Activated gamma-delta T cell treated with Interleukin-2 at 50 U/mL for 16 hours (primary cell): ENCODE measurements around the gene LRMDA.

Experiments used
- DNase-seq: peaks from one replicate; pipeline ENCODE4 v3.0.0-alpha.2; 2020

Gene LRMDA

GRCh38 chr10:76302961-76303630 lies 871.7 kb downstream of the LRMDA start:
- no peak for DNase-seq

GRCh38 chr10:76303682-76304316 lies 872.4 kb downstream of the LRMDA start:
- DNase-seq: no peak

DNA sequence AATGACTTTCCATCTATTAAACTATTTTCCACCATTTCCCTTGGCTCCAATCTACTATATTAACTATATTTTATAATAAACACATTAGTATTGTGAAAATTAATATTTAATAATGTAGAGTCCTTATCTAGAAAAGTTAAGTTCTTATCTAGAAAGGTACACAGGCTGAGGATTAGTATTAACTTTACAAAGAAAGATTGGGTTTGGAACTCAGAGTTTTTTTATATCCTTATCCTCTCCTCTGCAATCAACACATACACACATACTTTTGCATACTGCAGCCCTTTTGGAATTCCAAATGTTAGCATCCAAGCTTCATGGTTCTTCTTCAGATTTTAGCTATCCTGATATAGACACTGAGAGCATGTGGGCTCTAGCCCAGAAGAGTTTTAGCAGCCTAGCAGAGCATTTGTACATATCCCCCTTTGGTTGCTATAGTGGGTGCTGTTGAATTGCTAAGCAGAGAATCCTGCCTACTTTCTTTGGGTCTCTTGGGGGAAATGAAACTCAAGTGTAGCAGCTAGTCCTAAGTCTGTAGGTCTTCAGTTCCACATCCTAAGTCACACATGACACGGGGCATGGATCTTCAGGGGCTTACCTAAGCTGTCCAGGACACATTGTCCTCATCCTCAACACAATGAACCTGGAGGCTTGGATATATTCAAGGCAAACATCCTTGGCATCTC lies 874.6 kb downstream of the LRMDA start:
- DNase-seq: no peak

GRCh38 chr10:76306856-76307255 lies 875.4 kb downstream of the LRMDA start:
- DNase-seq: no peak

DNA sequence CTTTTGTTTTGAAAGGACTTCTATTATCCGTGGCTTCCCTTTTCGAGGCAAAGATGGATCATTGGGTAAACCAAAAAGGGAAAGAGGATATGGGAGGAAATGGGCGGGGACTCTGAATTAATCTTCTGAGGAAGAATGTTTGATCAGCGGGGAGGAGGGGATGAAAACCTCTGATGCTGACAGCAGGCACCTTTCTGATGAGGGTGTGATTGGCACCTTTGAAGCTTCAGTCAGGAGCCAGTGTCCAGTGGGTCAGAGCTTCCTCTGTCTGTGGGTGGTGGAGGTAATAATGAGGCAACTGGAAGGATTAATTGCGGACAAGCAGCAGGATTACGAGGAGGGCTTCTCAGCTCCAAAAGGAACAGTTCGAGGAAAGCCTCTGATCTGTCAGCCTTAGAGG lies 877.6 kb downstream of the LRMDA start:
- DNase-seq: no peak

- DNase-seq: no peak
Measured at GRCh38 chr10:76309741-76310587, 878.5 kb downstream of the LRMDA start.

GRCh38 chr10:76310588-76311080 lies 879.2 kb downstream of the LRMDA start:
- no peak for DNase-seq

DNA sequence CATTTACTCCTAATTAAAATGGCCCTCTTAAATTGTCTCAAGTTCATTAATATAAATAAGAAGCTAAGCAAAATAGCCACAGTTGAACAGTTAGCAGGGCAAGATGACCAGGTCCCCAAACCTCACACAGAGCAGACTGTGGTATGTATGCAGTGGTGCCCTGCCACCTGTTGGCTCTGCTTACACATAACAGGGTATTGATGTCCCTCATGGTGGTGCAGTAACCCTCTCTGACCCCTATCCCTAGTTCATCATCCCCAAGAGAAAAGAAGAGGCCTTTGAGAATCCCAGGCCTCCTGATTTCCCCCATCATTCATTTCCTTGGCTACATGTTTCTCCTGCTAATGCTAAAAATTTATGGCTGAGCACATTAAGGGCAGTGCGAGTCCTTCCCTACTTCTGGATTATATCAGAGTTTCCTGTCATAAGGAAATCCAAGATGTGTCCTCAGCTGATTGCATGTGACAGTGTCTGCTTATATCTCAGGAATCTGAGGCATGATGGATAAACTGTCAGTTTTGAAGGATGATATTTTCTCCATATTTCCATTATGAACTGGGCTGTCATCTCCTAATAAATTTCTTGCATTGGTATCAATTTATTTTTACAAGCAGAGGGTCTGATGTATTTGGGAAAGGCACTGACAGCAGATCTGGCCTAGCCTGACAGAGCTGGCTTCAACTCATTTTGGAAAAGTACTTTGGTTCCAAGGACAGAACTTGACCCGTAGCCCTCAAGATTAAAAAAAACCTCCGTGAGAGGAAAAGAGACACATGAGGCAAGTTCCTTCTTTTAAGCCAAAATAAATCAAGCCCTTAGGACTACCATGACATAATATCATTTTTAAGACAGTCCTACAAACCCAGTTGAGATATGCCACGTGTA lies 880.6 kb downstream of the LRMDA start:
- no peak for DNase-seq

GRCh38 chr10:76315240-76315639 lies 883.8 kb downstream of the LRMDA start:
- DNase-seq: no peak

DNA sequence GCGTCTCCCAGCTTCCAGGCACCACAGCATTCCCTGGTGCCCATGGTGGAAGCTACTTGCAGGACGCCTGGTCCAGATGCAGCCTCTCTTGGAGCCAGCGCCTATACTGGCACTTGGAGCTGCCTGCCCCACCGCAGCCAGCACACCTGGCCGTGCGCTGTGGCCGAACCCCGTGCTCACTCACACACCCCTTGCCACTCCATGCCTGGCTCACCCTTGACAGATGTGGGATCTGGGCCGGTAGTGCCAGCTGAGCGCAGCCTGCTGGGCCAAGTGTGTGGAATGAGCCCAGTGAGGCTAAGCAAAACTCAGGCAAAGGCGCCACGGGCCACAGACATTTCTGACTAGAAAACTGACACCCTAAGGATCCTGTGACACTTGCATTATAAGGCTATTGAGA lies 884.8 kb downstream of the LRMDA start:
- DNase-seq: no peak

- DNase-seq: no peak
Measured at GRCh38 chr10:76317078-76317477, 885.7 kb downstream of the LRMDA start.

- no peak for DNase-seq
Measured at GRCh38 chr10:76318211-76318610, 886.8 kb downstream of the LRMDA start.

- DNase-seq: no peak
Measured at GRCh38 chr10:76319661-76320060, 888.2 kb downstream of the LRMDA start.

DNA sequence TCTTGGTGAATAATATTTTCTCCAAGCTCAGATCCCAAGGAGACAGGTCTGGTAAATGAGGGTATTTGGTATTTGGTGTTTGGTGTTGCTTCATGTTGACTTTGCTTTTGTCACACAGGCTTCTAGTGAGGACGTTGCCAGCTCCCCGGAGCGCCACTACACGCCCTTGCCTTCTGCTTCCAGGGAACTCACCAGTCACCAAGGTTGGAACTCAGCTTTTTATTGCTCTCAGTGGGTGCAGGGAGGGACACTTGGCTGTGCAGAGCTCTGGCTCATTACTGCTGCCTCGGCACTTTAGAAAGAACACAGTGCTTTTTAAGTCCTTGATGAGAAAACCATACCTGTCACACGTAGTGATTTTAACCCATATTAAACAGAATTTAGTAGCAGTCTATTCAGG lies 892.9 kb downstream of the LRMDA start:
- no peak for DNase-seq

- DNase-seq: no peak
Measured at GRCh38 chr10:76327441-76327840, 896.0 kb downstream of the LRMDA start.

DNA sequence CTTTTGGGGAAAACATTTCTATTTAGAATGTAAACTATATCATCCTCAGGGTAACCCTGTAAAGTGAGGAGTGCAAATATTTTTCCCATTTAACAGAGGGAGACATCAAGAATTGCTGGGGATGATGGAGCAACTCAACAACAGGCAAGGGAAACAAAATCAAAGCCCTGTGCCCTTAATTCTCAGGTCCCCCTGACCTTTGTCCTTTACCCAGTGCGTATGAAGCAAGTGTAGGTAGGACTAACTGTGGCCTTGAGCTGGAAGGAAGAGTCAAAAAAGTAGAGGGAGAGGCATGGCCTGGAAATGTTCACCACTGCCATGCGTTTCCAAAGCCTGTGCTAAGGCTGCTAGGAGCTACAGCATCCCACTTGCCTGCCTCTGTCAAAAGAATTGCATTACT lies 896.9 kb downstream of the LRMDA start:
- DNase-seq: no peak

DNA sequence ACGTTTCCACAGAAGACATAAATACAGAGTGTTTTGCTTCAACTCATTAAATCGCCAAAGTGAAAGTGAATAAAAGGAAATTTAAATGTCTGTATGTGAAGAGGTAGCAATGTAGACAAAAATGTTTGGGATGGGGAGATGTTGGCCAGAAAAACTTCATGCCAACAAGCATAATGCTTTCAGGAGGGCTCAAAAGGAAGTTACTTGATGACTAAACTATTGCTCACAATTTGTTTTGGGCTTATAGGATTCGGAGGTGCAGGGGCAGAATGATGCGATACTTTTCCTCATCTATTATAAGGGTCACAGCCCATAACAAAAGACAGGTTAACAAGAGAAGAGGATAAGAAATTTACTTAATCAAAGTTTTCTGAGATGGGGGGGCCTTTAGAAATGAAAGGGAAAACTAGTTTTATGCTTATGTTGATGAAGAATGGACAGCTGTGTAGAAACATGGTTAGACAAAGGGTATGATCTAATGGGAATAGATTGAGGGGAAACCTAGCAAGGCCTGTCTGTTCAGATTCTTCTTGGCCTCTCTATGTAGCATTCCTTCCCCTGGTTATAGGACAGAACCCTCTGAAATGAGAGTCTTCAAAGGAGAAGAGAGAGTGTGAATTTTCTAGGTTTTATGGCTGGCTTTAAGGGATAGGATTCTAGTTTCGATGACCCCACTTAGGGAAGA lies 898.6 kb downstream of the LRMDA start:
- DNase-seq: no peak

- no peak for DNase-seq
Measured at GRCh38 chr10:76331742-76332141, 900.3 kb downstream of the LRMDA start.

GRCh38 chr10:76333326-76333725 lies 901.9 kb downstream of the LRMDA start:
- DNase-seq: no peak

GRCh38 chr10:76333796-76334195 lies 902.4 kb downstream of the LRMDA start:
- no peak for DNase-seq

GRCh38 chr10:76334255-76334654 lies 902.8 kb downstream of the LRMDA start:
- no peak for DNase-seq
